Ovary (tissue), 9 donors: ENCODE measurements around the gene MAP3K2. TPM values are rescaled to one million over a fixed set of nuclear protein-coding genes. Genes with fewer than 3 reads are reported as not detected.

Experiments
- DNase-seq, 5 donors: peaks; one replicate each; pipeline ENCODE4 v3.0.0-alpha.2; 2019 to 2020
- H3K27ac ChIP-seq, 2 donors: fragments of 200-600 bp; one replicate each; pipeline versions ENCODE4 v1.5.1 to v1.8.0; 2019 to 2022
- H3K27me3 ChIP-seq: fragments of 200-600 bp; one replicate; pipeline ENCODE4 v1.8.0; 2022
- H3K36me3 ChIP-seq: fragments of 200-600 bp; sonication (generic); one replicate; pipeline ENCODE4 v1.5.1; 2019
- H3K4me1 ChIP-seq: one replicate; pipeline ENCODE4 v1.8.1; 2013; ENCODE audit warnings: mild to moderate bottlenecking, moderate library complexity; ENCODE audit not compliant: insufficient read depth
- H3K4me3 ChIP-seq: fragments of 200-600 bp; sonication (generic); one replicate; pipeline ENCODE4 v1.5.1; 2017
- H3K9me3 ChIP-seq, 2 donors: fragments of 200-600 bp in 1 of 2; sonication (generic) in 1 of 2; one replicate each; pipeline versions ENCODE4 v1.5.1 to v1.8.1; 2013 to 2019; ENCODE audit warnings: mild to moderate bottlenecking in 1 of 2, moderate library complexity in 1 of 2
- CTCF ChIP-seq, 3 donors: fragments of 450-650 bp in 2 of 3; fragments of 200-600 bp in 1 of 3; IDR thresholded peaks; one replicate each; pipeline versions ENCODE4 v1.5.1 to v1.8.0; 2016 to 2022; ENCODE audit warnings: antibody characterized with exemption in 3 of 3, mild to moderate bottlenecking in 1 of 3
- EP300 ChIP-seq: sonication (generic); formaldehyde crosslinking; IDR thresholded peaks from one replicate; pipeline ENCODE4 v1.6.1; 2017; ENCODE audit warnings: antibody characterized with exemption
- POLR2A ChIP-seq: fragments of 450-650 bp; IDR thresholded peaks from one replicate; pipeline ENCODE4 v1.6.1; 2017; ENCODE audit warnings: antibody characterized with exemption, mild to moderate bottlenecking, moderate library complexity
- WGBS, 3 donors: extraction: QIAGEN DNeasy Blood & Tissue Kit in 1 of 3; methylation state at CpG; one replicate each; pipeline versions ENCODE4 v1.1.5 to v1.1.7; 2013 to 2017; 5-methylcytosine and 5-hydroxymethylcytosine counted together
- intact Hi-C, 4 donors: fragments of 100-400 bp; cut with DNase I; formaldehyde crosslinking; loops; one replicate each; pipeline versions ENCODE4 v1.11.0 to v1.15.1; 2022 to 2023
- polyA plus RNA-seq, 2 donors: library from polyadenylated mRNA; stranded (reverse); fragments of 200-250 nt in 1 of 2; fragments of 350-450 nt in 1 of 2; fragmentation: Illumina TruSeq in 1 of 2; extraction: RNeasy Lipid Tissue Mini Kit (QIAGEN cat#74804) in 1 of 2; gene quantifications; one replicate each; pipeline ENCODE4 v1.2.3, GENCODE V29; 2013 to 2014
- total RNA-seq, 7 donors: library from RNA; depleted of rRNA in 2 of 7; stranded (reverse); fragments of >200 nt in 2 of 7; fragmentation: NEBNext Ultra II Directional in 3 of 7; extraction: Animal tissue kit (Norgen Biotek cat#: 25700) in 3 of 7; gene quantifications; one replicate each; pipeline versions ENCODE4 v1.1.0 to v1.2.4, GENCODE V29; 2016 to 2023
- donor health status: DM: no; HTN: no; CAD: no; lungs with moderate emphysema.
- donor health status: DM: no; HTN: no; CAD: no.
- donor health status: Bipolar disorder and iron deficiency.
- donor health status: DM: yes; HTN: yes; CAD: no.
- donor health status: DM: no; HTN: no; CAD: no.
- donor health status: DM: yes; HTN: yes; CAD: no.

Gene MAP3K2
- total and polyA plus RNA-seq, 9 donors: 7.2 to 78.4 (median 55.8) TPM

- peaks cover 6% of the 10 kb centered on the region for H3K4me1 ChIP-seq
- no peaks in the 10 kb centered on the region for H3K9me3 ChIP-seq
- 80 to 89% (median 85%) methylated on average over 8 of the region's 8 CpGs for WGBS, 3 donors
- intact Hi-C loops: no loop called here
- H3K4me3 ChIP-seq: no peak overlapping the region
- H3K27me3 ChIP-seq: no peaks in the 10 kb centered on the region
- H3K27ac ChIP-seq: no peak overlapping the region
- no peak for DNase-seq
- TF ChIP-seq CTCF (IDR thresholded peaks at IDR 0.05): no peak
- no peak for TF ChIP-seq EP300
- TF ChIP-seq POLR2A: no peak
- no peaks in the 10 kb centered on the region for H3K36me3 ChIP-seq
These were observed 29.6 kb upstream of the MAP3K2 start for GRCh38 chr2:127417406-127417805.

GRCh38 chr2:127416506-127417001 is 28.8 kb upstream of the MAP3K2 start:
- Histone ChIP-seq H3K4me1 (peaks cover 7% of the 10 kb centered on the region), H3K36me3 (no peaks in the 10 kb centered on the region), H3K9me3 (no peaks in the 10 kb centered on the region), H3K27ac (no peak overlapping the region), H3K27me3 (no peaks in the 10 kb centered on the region), H3K4me3 (no peak overlapping the region)
- TF ChIP-seq CTCF (IDR thresholded peaks at IDR 0.05): no peak
- no peak for TF ChIP-seq POLR2A
- no peak for TF ChIP-seq EP300
- no peak for DNase-seq
- 12 to 34% (median 15%) methylated on average over 4 of the region's 4 CpGs for WGBS, 3 donors
- intact Hi-C loops: no loop called here

- intact Hi-C loops: no loop called here
- TF ChIP-seq CTCF (IDR thresholded peaks at IDR 0.05) (peak in 1 of 3 donors; percentile 59), POLR2A (no peak)
- DNase-seq: peak; percentile 31 to 63 (median 46)
- Histone ChIP-seq H3K4me3 (peak overlapping the region; percentile 15), H3K9me3 (no peaks in the 10 kb centered on the region), H3K27me3 (no peaks in the 10 kb centered on the region), H3K36me3 (no peaks in the 10 kb centered on the region), H3K27ac (no peak overlapping the region), H3K4me1 (peaks cover 7% of the 10 kb centered on the region)
- WGBS, 3 donors: 14 to 27% (median 14%) methylated on average over 54 to 55 of the region's 55 CpGs
These were observed 28.1 kb upstream of the MAP3K2 start for GRCh38 chr2:127415593-127416505.

GRCh38 chr2:127414638-127415592 is 27.1 kb upstream of the MAP3K2 start:
- Histone ChIP-seq H3K4me1 (peaks cover 7% of the 10 kb centered on the region), H3K36me3 (no peaks in the 10 kb centered on the region), H3K9me3 (no peaks in the 10 kb centered on the region), H3K27me3 (no peaks in the 10 kb centered on the region), H3K27ac (no peak overlapping the region), H3K4me3 (no peak overlapping the region)
- TF ChIP-seq POLR2A: no peak
- DNase-seq: no peak
- WGBS, 3 donors: 65 to 69% (median 65%) methylated on average over 13 of the region's 13 CpGs
- intact Hi-C loops: no loop called here
